GM23338 (cell line): ENCODE measurements around the gene TBCD. TPM values are rescaled to one million over a fixed set of nuclear protein-coding genes. Genes with fewer than 3 reads are reported as not detected.

ENCODE experiments used
- ATAC-seq: fragments of 200-7000 bp; cut with Tn5 transposase; 3 replicates; pipeline ENCODE4 v1.9.1; 2020
- DNase-seq: peaks from one replicate; pipeline ENCODE4 v3.0.0-alpha.2; 2015; ENCODE audit warnings: low spot score
- H2AFZ ChIP-seq: fragments of 200-600 bp; sonication (generic); 2 replicates; pipeline ENCODE4 v1.8.0; 2016; ENCODE audit warnings: antibody characterized with exemption, mild to moderate bottlenecking, moderate library complexity
- H3F3A ChIP-seq: fragments of 200-600 bp; sonication (generic); replicated peaks from 2 replicates; pipeline ENCODE4 v1.8.0; 2017; ENCODE audit warnings: antibody characterized with exemption, mixed run types, low read depth
- H3K27ac ChIP-seq: fragments of 200-600 bp; sonication (generic); 2 replicates; pipeline ENCODE4 v1.6.1; 2016; ENCODE audit warnings: low read depth
- H3K27me3 ChIP-seq: fragments of 200-600 bp; sonication (generic); 2 replicates; pipeline ENCODE4 v1.8.0; 2016; ENCODE audit warnings: mild to moderate bottlenecking, mixed run types, moderate library complexity; ENCODE audit not compliant: insufficient read depth
- H3K36me3 ChIP-seq: fragments of 200-600 bp; sonication (generic); 2 replicates; pipeline ENCODE4 v1.8.0; 2016; ENCODE audit warnings: mild to moderate bottlenecking; ENCODE audit not compliant: insufficient read depth
- H3K4me1 ChIP-seq: fragments of 200-600 bp; sonication (generic); 2 replicates; pipeline ENCODE4 v1.8.0; 2016; ENCODE audit warnings: mild to moderate bottlenecking, moderate library complexity; ENCODE audit not compliant: insufficient read depth
- H3K4me2 ChIP-seq: fragments of 200-600 bp; sonication (generic); 2 replicates; pipeline ENCODE4 v1.7.1; 2017; ENCODE audit warnings: mixed run types
- H3K4me3 ChIP-seq: fragments of 200-600 bp; sonication (generic); 2 replicates; pipeline ENCODE4 v1.6.1; 2016; ENCODE audit warnings: mixed run types
- H3K79me2 ChIP-seq: fragments of 200-600 bp; sonication (generic); replicated peaks from 2 replicates; pipeline ENCODE4 v1.8.0; 2017; ENCODE audit warnings: mild to moderate bottlenecking; ENCODE audit not compliant: insufficient read depth
- H3K9me2 ChIP-seq: fragments of 200-600 bp; sonication (generic); 2 replicates; pipeline ENCODE4 v1.8.0; 2017; ENCODE audit not compliant: insufficient read depth
- H4K20me1 ChIP-seq: fragments of 200-600 bp; sonication (generic); replicated peaks from 2 replicates; pipeline ENCODE4 v1.8.0; 2017; ENCODE audit warnings: mild to moderate bottlenecking; ENCODE audit not compliant: insufficient read depth
- H3K27ac Mint-ChIP-seq: 2 replicates; pipeline ENCODE4 v1.8.0; 2020; ENCODE audit warnings: inconsistent platforms, mild to moderate bottlenecking, moderate library complexity, mixed read lengths
- H3K27me3 Mint-ChIP-seq: 3 replicates; pipeline ENCODE4 v1.8.0; 2022; ENCODE audit warnings: low read depth, mild to moderate bottlenecking, moderate library complexity, mixed read lengths, inconsistent platforms; ENCODE audit not compliant: insufficient read depth, poor library complexity
- H3K36me3 Mint-ChIP-seq: 3 replicates; pipeline ENCODE4 v1.8.0; 2021; ENCODE audit warnings: low read depth, mild to moderate bottlenecking, inconsistent platforms, moderate library complexity, mixed read lengths
- H3K4me1 Mint-ChIP-seq: 3 replicates; pipeline ENCODE4 v1.8.0; 2020; ENCODE audit warnings: mild to moderate bottlenecking, inconsistent platforms, mixed read lengths
- H3K4me3 Mint-ChIP-seq: 3 replicates; pipeline ENCODE4 v1.8.0; 2021; ENCODE audit warnings: moderate library complexity, mild to moderate bottlenecking, inconsistent platforms, mixed read lengths
- H3K9me3 Mint-ChIP-seq: 3 replicates; pipeline ENCODE4 v1.8.0; 2020; ENCODE audit warnings: moderate library complexity, mild to moderate bottlenecking, inconsistent platforms, mixed read lengths
- ETS1 ChIP-seq: IDR thresholded peaks from 2 replicates; pipeline ENCODE4 v1.6.1; 2016; ENCODE audit warnings: antibody characterized with exemption
- EZH2phosphoT487 ChIP-seq: fragments of 200-600 bp; sonication (generic); IDR thresholded peaks from one replicate; pipeline ENCODE4 v1.8.1; 2018; ENCODE audit warnings: antibody characterized with exemption; ENCODE audit not compliant: unreplicated experiment
- JUNB ChIP-seq: IDR thresholded peaks from one replicate; pipeline ENCODE4 v1.6.1; 2016; ENCODE audit warnings: antibody characterized with exemption; ENCODE audit not compliant: unreplicated experiment
- NANOG ChIP-seq: IDR thresholded peaks from 2 replicates; pipeline ENCODE4 v1.6.1; 2016; ENCODE audit warnings: antibody characterized with exemption, borderline replicate concordance
- REST ChIP-seq: IDR thresholded peaks from one replicate; pipeline ENCODE4 v1.6.1; 2018; ENCODE audit warnings: antibody characterized with exemption; ENCODE audit not compliant: unreplicated experiment
- ZNF114 ChIP-seq: fragments of 250-450 bp; sonication (Bioruptor Pico); IDR thresholded peaks from 2 replicates; pipeline ENCODE4 v1.5.0; 2020; ENCODE audit warnings: mild to moderate bottlenecking, moderate library complexity
- ZNF331 ChIP-seq: fragments of 250-450 bp; sonication (Bioruptor Pico); IDR thresholded peaks from 2 replicates; pipeline ENCODE4 v1.5.0; 2020; ENCODE audit warnings: low read depth, mild to moderate bottlenecking, moderate library complexity
- ZNF462 ChIP-seq: fragments of 250-450 bp; sonication (Bioruptor Pico); IDR thresholded peaks from 2 replicates; pipeline ENCODE4 v1.5.0; 2020; ENCODE audit warnings: mild to moderate bottlenecking, moderate library complexity
- polyA plus RNA-seq: library from polyadenylated mRNA; unstranded; fragments of >200 nt; fragmentation: Nextera tagmentation; extraction: Ambion mirVana; gene quantifications from 2 replicates; pipeline ENCODE4 v1.2.1, GENCODE V29; 2016
- total RNA-seq: library from RNA; depleted of rRNA; stranded (reverse); fragments of >200 nt; shearing (Covaris generic); gene quantifications from 2 replicates; pipeline ENCODE4 v1.2.3, GENCODE V29; 2014
- TF ChIP-seq, protein P1 (sequence below), 2 experiments: fragments of 200-600 bp in 1 of 2; sonication (generic) in 1 of 2; conservative IDR thresholded peaks; 2 replicates each; pipeline versions ENCODE4 v1.5.1 to v1.6.1; 2016 to 2017; ENCODE audit warnings: antibody characterized with exemption in 2 of 2, low read depth in 2 of 2, mild to moderate bottlenecking in 2 of 2, moderate library complexity in 1 of 2

TBCD gene
- total and polyA plus RNA-seq, 2 experiments from 2014 or later = 75.0 to 116 TPM

GRCh38 chr17:82832881-82833475, 81.1 kb downstream of the TBCD start (continued):
- TF ChIP-seq, protein P1, sequence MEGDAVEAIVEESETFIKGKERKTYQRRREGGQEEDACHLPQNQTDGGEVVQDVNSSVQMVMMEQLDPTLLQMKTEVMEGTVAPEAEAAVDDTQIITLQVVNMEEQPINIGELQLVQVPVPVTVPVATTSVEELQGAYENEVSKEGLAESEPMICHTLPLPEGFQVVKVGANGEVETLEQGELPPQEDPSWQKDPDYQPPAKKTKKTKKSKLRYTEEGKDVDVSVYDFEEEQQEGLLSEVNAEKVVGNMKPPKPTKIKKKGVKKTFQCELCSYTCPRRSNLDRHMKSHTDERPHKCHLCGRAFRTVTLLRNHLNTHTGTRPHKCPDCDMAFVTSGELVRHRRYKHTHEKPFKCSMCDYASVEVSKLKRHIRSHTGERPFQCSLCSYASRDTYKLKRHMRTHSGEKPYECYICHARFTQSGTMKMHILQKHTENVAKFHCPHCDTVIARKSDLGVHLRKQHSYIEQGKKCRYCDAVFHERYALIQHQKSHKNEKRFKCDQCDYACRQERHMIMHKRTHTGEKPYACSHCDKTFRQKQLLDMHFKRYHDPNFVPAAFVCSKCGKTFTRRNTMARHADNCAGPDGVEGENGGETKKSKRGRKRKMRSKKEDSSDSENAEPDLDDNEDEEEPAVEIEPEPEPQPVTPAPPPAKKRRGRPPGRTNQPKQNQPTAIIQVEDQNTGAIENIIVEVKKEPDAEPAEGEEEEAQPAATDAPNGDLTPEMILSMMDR (conservative IDR thresholded peaks at IDR 0.05; ENCODE audit: low read depth in 2 of 2) = no peak
- no peak for TF ChIP-seq ZNF114 (CRISPR knock-in tag)

DNA sequence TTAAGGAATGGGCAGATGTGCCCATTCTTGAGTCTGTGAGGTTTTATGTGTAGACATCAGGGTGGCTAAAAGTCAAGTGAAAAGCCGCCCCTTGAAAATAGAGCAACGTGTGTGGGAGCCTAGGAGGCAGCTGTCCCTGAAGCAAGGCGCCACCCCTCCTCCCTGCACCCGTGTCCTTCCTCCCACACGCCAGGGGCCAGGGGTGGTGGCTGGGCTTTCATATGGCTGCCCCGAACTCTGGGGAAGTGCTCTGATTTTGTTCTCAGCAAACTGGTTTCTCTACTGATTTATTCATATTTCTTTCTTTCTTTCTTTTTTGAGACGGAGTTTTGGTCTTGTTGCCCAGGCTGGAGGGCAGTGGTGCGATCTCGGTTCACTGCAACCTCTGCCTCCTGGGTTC, 83.3 kb downstream of the TBCD start:
- peaks cover 10% of the 10 kb centered on the region; the same call in 2 of the 3 replicates for H3K36me3 Mint-ChIP-seq
- 0 out of 2 replicates have a peak, but pooled peaks cover 7% of the 10 kb centered on the region for H3K79me2 ChIP-seq
- H3K4me3 ChIP-seq = no peak overlapping the region
- peaks cover 52% of the 10 kb centered on the region for H3K4me1 Mint-ChIP-seq
- no peak overlapping the region for H3K4me2 ChIP-seq
- H2AFZ ChIP-seq = no peak overlapping the region
- H3K4me1 ChIP-seq = peaks cover 11% of the 10 kb centered on the region
- ATAC-seq = no peak
- no peak overlapping the region; the same call in 1 of the 2 replicates for H3K27ac ChIP-seq
- H3K27me3 Mint-ChIP-seq = peaks cover 12% of the 10 kb centered on the region
- H3K27ac Mint-ChIP-seq = no peak overlapping the region
- no peak overlapping the region for H3K4me3 Mint-ChIP-seq
- 0 out of 2 replicates have a peak, but pooled peaks cover 5% of the 10 kb centered on the region for H3F3A ChIP-seq
- H4K20me1 ChIP-seq = peaks cover 5% of the 10 kb centered on the region
- DNase-seq = no peak
- H3K27me3 ChIP-seq = no peaks in the 10 kb centered on the region
- no peaks in the 10 kb centered on the region for H3K36me3 ChIP-seq
- H3K9me3 Mint-ChIP-seq = no peaks in the 10 kb centered on the region; the same call in 2 of the 3 replicates
- H3K9me2 ChIP-seq = no peaks in the 10 kb centered on the region
- TF ChIP-seq ZNF462 (no peak), NANOG (no peak), ZNF114 (CRISPR knock-in tag) (no peak), JUNB (no peak), ETS1 (no peak), ZNF331 (CRISPR knock-in tag) (no peak), EZH2phosphoT487 (no peak), REST (no peak)
- TF ChIP-seq, protein P1 (conservative IDR thresholded peaks at IDR 0.05; ENCODE audit: low read depth in 2 of 2) = no peak
